GM11168 (cell line): ENCODE results near the gene PDE6B.
"Not testable (repeated sequence)": the region's sequence is repeated elsewhere in the genome, so short reads cannot be mapped to it uniquely, and the experiment has no call there.

ENCODE experiments used
- in situ Hi-C: fragments of 300-500 bp; cut with MboI; formaldehyde crosslinking; loops from one replicate; pipeline ENCODE4 v1.12.0; 2022; ENCODE audit warnings: low sequenced_read_pairs; ENCODE audit not compliant: unreplicated experiment

PDE6B gene

DNA sequence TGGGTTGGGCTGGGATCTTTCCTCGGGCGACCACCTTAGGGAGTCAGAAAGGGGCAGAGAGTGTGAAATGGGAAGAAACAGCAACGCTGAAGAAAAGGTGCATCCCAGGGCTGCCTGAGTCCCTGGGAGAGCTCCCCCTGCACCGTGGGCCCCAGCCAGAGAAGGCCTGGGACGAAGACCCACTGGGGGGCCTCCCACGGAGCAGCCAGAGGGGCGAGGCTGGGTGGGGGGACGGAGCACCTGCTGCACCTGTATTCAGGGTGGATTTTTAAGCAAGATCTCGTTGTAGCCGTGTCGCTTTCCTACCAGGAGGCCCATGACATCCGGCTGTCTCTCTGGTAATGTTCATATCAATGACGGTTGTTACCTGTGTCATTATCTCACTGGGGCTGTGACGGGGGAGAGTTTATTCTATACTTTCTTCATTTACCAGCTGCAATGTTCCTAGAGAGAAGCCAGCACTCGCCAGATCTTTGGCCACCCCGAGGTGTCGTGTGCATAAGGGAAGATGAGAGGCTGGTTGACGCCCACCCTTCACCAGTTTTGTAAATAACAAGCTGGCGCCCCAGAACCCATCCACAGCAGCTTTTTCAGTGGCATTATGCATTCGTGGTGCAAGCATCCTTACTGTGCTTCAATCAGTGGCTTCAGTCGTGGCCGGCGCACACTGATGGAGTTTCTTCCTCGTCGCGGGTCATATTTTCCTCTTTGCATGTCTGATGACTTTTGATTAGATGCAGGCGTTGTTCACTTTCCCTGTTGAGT is 74.6 kb downstream of the PDE6B start:
- in situ Hi-C loops: no loop called here

DNA sequence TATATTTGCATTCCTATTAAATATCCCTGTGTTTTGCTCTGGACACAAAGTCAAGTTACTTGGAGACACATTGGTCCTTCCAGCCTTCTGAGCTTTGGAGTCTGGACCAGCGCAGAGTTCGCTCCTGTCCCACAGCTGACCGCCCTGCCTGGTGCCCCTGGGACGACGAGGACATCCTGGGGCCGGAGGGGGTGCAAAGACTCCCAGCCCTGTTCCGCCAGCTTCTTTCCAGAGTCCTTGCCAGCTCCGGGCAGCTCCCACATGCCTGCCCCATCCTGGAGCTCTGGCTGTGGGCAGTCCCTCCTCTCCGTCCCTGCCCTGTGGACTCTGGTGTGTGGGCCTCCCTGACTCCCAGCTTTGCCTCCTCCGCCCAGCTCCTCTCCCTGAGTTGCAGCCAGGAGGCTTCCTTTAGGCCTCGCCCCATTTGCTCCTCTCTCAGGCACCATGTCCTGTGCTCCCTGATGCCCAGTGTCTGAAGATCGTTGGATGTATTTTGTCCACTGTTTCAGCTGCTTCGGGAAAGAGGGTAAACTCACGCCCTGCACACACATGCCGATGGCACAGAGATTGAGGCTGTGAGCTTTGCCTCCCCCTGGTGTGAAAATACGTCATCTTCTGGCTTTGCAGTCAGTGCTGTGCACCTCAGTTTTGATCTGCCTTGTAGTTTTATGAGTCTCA is 75.4 kb downstream of the PDE6B start:
- in situ Hi-C loops: no loop called here

DNA sequence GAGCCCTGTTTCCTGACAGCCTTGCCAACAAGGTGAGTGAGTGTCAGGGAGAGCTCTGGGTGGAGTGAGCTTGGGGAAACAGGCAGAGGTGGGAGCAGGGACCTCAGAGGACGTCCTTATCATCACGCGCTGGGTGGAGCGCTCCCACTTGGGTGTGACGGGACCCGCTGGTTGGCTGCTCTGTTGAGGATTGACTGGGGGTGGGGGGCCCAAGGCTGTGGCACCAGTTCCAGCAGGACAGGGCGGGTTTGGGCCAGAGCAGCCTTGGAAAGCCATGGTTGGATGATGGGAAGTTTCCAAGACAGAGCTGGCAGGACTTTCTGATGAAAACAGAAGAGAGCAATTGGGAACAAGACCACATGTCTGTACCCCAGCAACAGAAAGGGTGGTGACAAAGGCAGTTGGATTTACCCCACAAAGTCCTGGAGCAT is 77.3 kb downstream of the PDE6B start:
- in situ Hi-C loops: no loop called here

DNA sequence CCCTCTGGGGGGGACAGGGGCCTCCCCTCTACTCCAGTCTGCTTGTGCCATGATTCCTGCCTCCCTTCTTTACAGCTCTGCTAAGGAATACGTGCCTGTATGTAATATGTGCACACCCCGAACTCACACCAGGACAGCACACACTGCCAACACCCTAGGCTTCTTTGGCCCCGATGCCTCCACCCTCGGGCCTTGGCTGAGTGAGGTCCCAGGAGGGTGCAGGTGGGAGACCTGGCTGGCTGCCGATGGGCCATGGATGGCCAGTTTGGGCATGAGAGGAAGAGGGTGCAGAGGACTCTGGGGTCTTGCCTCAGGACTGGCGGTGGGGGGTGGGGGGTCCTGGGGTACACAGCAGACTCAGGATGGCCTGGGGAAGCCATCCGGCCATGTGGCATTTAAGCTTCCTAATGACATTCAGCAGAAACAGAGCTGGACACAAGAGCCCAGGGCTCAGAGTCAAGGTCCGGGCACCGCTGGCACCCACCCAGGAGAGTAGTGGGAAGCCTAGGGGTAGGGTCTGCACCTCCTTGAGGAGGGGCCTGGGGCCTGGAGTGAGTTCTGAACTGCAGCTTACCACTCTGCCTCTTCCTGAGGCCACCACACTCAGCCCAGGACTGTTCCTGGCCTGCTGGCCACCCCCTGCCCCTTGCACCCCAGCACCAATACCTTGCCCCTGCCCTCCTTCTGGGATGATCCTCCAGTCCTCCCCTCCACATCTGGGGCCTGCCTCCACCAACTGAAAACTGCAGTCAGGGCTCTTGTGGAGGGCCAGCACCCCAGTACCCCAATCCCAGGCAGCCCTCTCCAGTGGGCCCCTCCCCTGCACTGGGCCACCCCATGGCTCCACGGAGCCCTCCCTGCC is 78.2 kb downstream of the PDE6B start:
- in situ Hi-C loops: no loop called here

DNA sequence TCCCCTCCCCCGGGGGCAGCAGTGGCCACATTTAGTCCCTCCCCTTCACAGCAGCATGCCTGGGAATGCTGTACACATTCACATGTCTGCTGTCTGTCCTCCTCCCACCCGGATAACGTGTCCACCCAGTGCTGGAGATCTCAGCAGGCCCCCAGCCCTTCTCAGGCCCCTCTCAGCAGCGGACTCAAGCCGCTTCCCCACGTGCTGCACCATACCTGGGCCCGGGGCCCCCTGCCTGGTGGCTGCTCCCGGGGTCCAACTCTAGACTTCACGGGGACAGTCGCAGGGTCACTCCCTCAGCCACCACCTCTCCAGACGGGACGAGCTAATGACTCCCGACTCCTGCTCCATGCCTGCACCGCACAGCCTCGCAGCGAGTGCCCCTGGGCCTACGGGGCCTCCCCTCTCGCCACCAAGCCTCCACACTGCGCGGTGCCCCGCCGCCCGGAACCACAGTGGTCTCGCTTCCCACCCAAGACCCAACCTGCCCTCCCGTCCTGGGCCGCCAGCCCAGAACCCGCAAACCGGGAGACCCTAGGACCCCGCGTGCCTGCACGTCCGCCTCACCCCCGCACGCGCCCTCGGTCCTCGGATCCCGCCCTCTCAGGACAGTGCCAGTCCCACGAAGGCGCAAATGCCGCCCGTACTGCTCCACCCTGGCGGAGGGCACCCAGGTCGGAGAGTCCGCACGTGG is 79.0 kb downstream of the PDE6B start:
- in situ Hi-C loops: no loop called here

DNA sequence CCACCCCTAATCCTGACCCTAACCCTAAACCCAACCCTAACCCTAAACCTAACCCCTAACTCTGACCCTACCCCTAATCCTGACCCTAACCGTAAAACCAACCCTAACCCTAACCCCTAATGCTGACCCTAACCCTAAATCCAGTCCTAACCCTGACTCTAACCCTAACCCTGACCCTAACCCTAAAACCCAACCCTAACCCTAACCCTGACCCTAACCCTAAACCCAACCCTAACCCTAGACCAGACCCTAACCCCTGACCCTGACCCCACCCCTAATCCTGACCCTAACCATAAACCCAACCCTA is 79.6 kb downstream of the PDE6B start:
- in situ Hi-C loops: no loop called here

DNA sequence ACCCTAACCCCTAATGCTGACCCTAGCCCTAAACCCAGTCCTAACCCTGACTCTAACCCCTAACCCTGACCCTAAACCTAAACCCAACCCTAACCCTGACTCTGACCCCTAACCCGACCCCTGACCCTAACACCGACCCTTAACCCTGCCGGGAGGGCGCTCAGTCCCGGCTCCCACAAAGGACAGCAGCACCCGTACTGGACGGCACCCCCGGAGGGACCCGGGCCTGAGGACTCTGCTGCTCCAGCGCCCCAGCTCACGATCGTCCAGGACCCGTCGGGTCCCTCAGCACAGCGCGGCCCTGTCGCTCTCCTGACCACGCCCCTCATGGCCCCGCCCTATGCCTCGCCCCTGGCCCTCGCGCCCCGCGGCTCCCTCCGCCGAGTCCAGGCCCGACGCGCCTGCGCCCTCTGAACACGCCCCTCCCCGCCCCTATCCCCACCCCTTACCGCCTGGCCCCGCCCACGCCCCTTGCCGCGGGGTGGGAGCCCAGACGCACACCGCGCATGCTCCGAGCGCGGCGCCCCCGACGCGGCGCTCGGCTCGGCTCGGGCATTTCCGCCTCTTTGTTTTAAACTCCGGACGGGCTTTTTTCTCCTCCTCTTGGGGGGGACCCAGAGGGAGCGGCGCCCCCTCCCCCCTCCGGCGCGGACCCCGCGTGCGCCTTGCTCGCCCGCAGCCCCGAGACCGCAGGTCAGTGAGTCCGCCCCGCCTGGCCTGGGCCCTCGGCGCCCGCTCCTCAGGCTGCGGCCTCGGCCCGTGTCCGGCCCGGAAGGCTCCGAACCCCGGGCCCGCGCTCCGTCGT is 80.1 kb downstream of the PDE6B start, which contains the start of gene PCGF3:
TSS of gene PCGF3 (plus strand) at position 555 of the 805 bp plus-strand sequence. CDS start 27,849 bp downstream, outside the sequence.
- in situ Hi-C loops: no loop called here

DNA sequence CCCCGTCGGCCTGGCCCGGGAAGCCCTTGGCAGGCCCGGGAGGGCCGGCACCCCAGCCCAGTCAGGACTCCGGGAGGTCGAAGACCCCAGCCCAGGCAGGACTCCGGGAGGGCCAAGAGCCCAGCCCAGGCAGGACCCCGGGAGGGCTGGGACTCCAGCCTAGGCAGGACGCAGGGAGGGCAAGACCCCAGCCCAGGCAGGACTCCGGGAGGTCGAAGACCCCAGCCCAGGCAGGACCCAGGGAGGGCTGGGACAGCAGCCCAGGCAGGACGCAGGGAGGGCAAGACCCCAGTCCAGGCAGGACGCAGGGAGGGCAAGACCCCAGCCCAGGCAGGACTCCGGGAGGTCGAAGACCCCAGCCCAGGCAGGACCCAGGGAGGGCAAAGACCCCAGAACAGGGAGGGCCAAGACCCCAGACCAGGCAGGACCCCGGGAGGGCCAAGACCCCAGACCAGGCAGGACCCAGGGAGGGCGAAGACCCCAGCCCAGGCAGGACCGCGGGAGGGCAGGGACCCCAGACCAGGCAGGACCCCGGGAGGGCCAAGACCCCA is 80.8 kb downstream of the PDE6B start:
- in situ Hi-C loops: not testable (repeated sequence)

DNA sequence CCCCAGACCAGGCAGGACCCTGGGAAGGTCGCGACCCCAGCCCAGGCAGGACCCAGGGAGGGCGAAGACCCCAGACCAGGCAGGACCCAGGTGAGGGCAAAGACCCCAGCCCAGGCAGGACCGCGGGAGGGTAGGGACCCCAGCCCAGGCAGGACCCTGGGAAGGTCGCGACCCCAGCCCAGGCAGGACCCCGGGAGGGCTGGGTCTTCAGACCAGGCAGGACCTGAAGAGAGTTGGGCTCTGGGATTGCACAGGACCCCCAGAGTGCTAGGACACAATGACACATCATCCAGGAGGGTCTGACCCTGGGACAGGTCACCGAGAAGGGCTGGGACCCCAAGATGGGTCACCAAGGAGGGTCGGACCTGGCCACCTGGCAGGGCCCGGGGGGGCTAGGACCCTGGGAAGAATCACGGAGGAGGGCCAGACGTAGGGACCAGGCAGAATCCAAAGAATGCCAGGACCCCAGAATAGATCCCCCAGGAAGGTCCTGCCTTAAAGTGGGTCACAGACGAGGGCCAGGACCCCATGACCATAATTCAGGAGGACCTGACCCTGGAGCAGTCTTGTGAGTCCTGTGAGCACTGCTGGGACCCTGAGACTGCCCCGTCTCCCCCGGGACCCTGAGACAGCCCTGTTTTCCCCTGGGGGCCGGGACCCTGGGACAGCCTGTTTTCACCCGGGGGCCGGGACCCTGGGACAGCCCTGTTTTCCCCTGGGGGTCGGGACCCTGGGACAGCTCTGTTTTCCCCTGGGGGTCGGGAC is 81.6 kb downstream of the PDE6B start:
- in situ Hi-C loops: no loop called here

DNA sequence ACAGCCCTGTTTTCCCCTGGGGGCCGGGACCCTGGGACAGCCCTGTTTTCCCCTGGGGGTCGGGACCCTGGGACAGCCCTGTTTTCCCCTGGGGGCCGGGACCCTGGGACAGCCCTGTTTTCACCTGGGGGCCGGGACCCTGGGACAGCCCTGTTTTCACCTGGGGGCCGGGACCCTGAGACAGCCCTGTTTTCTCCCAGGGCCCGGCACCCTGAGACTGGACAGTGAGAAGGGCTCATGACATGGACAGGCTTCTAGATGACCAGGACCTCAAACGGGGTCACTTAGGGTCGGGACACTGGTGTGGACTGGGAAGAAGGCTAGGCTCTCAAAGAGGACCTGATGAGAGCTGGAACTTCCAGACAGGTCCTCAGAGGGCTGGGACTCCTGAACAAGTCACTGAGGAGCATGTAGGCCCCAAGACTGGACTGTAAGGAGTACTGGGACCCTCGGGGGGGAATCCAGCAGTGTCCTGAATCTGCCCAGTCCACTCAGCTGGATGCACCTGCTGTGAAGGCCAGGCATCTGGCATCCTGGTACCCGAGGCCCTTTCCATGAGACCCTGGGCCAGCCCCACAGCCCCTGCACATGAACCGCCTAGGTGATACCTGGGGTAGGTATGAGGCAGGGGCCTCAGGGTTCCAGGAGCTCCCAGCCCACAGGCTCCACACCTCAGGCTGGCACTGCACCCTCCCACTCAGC is 82.7 kb downstream of the PDE6B start:
- in situ Hi-C loops: no loop called here

DNA sequence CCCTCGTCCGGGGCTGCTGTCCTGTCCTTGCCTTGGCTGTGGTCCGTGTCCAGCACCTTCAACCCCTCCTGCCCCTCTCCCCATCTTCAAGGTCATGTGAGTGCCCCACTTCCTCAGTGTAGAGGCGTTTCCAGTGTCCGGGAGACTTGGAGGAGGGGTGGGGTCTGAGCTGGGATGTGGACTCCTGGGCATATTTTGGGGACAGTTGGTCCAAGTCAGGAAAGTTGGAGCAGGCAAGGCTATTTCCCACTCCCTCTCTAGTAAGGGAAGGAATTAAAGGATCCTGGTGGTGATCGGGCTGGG is 83.2 kb downstream of the PDE6B start:
- in situ Hi-C loops: no loop called here

DNA sequence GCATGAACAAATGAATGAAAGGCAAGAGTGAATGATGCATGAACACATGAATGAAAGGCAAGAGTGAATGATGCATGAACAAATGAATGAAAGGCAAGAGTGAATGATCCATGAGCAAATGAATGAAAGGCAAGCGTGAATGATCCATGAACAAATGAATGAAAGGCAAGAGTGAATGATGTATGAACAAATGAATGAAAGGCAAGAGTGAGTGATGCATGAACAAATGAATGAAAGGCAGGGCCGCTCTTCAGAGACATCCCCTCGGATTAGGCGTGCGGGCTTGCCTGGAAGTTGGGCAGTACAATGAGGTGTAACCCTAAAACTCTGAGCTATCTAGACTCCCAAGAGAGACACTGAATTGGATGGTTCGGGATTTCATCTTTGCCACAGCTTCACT is 84.0 kb downstream of the PDE6B start:
- in situ Hi-C loops: no loop called here

DNA sequence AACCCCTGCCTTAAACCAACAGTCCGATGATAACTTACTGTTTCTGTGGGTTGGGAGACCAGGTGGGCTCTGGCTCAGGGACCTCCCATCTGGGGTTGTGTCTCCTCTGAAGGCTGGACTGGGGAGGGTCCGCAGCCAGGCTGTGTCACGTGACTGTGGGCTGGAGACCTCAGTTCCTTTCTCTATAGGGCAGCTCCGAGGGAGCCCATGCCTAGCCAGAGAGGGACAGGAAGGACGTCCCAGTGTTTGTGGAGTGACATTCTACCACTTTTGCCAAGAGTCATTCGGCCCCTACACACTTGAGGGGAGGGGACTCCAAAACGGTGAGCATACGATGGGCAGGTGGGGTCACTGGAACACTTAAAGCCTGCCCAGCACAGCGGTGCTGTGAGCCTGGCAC is 84.7 kb downstream of the PDE6B start:
- in situ Hi-C loops: no loop called here

DNA sequence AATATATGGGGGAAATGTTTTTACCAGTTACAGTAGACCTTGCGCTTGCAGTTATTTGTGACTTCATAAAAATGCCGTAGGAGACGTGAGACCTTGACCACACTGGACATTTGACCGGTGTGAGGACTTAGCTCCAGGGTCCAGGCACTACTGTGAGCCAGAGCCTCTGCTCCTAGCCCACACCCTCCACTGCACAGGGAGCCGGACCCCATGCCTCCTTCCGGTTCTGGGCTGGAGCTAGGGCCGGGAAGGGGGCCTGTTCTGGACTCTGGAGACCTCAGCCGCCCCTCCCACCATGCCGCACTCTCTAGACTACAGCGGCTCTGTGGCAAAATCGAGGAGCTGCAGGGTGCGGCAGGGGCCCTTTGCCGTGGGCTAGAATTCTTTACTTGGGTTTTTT is 85.5 kb downstream of the PDE6B start:
- in situ Hi-C loops: no loop called here

DNA sequence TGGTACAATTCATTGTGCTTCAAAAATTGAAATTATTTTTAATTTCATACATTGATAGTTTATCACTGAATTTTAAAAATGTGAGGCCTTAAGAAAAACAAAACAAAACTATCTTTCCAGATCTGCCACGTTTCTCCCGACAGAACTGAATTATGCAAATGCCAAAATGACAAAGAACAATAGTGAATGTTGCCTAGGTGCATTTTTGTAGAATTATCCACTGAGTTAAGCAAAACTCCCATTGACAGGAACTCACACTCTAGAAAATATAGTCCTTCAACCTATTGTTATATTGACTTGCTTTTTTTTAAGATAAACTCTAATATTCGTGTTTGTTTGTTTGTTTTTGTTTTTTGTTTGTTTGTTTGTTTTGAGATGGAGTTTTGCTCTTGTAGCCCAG is 86.7 kb downstream of the PDE6B start:
- in situ Hi-C loops: no loop called here

DNA sequence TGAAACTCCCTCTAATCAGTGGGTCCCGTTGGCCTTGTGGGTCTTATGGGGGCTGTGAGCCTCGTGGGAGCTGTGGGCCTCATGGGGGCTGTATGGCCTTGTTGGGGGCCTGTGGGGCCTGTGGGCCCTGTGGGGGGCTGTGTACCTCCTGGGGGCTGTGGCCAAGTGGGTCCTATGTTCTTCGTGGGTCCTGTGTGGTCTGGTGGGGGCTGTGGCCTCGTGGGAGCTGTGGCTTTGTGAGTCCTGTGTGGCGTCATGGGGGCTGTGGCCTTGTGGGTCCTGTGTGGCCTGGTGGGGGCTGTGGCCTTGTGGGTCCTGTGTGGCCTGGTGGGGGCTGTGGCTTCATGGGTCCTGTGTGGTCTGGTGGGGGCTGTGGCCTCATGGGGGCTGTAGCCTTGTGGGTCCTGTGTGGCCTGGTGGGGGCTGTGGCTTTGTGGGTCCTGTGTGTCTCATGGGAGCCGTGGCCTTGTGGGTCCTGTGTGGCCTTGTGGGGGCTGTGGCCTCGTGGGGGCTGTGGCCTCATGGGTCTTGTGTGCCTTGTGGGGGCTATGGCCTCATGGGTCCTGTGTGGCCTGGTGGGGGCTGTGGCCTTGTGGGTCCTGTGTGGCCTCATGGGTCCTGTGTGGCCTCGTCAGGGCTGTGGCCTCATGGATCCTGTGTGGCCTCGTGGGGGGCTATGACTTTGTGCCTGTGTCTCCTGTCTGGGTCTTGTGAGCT is 87.7 kb downstream of the PDE6B start:
- in situ Hi-C loops: no loop called here

DNA sequence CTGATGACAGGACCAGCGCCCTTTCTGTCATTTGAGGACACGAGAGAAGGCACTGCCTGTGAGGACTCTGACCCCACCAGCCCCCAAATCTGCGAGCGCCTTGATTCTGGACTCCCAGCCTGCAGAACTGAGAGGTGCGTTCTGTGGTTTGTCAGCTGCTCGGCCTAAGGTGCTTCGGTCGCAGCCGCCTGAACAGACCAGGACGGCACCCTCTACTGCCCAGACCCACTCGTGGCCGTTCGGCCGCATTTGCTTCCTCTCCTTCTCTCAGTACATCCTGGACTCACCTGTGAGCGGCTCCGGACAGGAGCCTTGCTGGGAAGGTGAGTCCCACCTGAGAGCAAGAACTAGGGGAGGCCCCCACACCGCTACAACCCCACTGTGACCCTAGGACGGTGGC is 88.7 kb downstream of the PDE6B start:
- in situ Hi-C loops: no loop called here
